ENCODE data around the gene PCID2.
"Not testable (repeated sequence)": the region's sequence is repeated elsewhere in the genome, so short reads cannot be mapped to it uniquely, and the experiment has no call there.

The PCID2 gene

DNA sequence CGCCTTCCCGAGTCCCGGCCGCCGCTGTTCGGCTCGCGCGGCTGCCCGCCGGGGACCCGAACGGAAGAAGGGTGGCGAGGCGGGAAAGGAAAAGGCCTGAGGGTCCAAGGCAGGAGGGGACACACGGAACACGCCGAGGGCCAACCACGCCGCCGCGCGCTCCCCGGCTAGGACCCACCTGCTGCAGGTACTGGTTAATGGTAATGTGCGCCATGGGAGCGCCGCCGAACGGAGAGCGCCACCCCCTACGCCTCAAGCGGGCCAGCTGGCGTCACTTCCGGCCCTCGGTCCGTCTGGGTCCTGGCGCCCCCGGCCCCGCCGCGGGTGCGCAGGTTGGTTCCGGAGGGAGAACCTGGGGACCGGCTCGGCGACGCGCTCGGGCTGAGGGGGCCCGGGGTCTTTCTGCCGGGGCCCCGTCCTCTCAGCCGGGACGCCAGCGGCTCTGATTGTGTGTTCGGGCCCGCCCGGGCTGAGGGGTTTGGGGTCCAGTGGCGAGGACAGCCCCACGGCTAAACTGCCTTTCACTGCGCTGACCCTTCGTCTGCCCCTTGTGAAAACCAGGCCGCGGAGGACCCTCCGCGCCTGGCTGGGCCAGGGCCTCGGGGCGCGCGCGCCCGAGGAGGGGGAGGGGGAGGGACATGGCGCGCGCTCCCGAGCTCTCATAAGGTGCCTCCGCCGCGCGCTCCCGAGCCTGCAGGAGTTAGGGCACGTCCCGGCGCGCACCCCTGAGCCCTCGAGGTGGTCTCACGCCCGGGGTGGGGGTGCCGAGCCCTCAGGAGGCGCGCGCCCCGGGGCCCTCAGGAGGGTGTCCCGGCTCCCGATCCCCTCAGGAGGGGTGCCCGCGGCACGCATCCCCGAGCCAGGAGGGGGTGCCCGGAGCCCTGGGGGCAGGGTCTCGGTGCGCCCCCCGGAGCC, at the start of gene PCID2:
TSS of gene PCID2 (minus strand) at position 249 of the 915 bp plus-strand sequence. CDS start at position 214, 35 bp downstream.
- Histone ChIP-seq H3K4me3 (ENCODE audit: low read length) (peak within 1 kb of the TSS; percentile 86), H3K4me1 (ENCODE audit: insufficient read depth, low read length) (peaks cover 12% of the 10 kb centered on the region), H3K36me3 (ENCODE audit: insufficient read depth, low read depth, low read length) (peaks cover 52% of the 10 kb centered on the region)

DNA sequence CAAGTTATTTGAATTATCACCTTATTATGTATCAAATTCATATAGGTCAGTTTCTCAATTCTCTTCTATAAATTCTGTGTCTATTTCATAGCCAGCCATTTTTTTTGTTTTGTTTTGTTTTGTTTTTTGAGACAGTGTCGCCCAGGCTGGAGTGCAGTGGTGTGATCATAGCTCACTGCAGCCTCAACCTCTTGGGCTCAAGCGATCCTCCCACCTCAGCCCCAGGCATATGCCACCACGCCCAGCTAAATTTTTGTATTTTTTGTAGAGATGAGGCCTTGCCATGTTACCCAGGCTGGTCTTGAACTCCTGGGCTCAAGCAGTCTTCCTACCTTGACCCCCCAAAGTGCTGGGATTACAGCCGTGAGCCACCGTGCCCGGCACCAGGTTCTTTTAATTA, 49.4 kb upstream of the PCID2 start:
- not testable (repeated sequence) for H3K9me3 ChIP-seq (ENCODE audit: insufficient read depth, low read depth, low read length); H3K27me3 ChIP-seq (ENCODE audit: insufficient read depth, low read length)
- H3K36me3 ChIP-seq (ENCODE audit: insufficient read depth, low read depth, low read length) = peaks cover 94% of the 10 kb centered on the region

More for the DNA sequence above, at the start of gene PCID2:
- no peaks in the 10 kb centered on the region for H3K27me3 ChIP-seq (ENCODE audit: insufficient read depth, low read length)
- peak within 1 kb of the TSS; percentile 84 for H3K9ac ChIP-seq (ENCODE audit: low read depth, low read length)
- H3K9me3 ChIP-seq (ENCODE audit: insufficient read depth, low read depth, low read length) = no peaks in the 10 kb centered on the region
- peak within 1 kb of the TSS; percentile 84 for H3K27ac ChIP-seq (ENCODE audit: low read length)

DNA sequence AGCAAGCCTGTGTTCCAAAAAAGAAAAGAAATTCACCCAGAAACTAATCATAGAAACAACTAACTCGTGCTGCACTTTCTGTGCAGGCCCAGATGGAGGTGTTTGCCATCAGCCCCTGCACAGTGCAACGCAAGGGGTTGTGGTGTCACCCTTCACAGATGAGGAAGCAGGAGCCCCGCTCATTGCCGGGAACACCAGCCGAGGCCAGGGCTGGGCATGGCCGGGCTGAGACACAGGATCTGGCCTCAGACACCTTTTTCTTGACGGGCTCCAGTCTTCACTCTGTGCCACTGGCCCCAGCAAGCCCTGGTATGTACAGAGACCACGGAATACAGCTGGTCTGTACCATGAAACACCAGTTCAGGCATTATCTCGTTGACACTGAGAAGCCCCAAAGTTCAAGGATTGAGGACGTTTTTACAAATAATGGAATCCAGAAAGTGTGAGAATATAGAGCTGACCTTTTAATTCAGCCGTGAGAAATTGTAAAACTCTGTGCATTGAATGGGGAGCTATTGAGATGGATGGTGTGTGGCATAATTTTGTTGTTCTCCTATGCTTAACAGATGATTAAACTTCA, 44.1 kb upstream of the PCID2 start:
- Histone ChIP-seq H3K27me3 (ENCODE audit: insufficient read depth, low read length) (no peaks in the 10 kb centered on the region), H3K9me3 (ENCODE audit: insufficient read depth, low read depth, low read length) (no peaks in the 10 kb centered on the region), H3K27ac (ENCODE audit: low read length) (no peak overlapping the region), H3K4me3 (ENCODE audit: low read length) (no peak overlapping the region), H3K36me3 (ENCODE audit: insufficient read depth, low read depth, low read length) (peaks cover 100% of the 10 kb centered on the region), H3K4me1 (ENCODE audit: insufficient read depth, low read length) (no peaks in the 10 kb centered on the region), H3K9ac (ENCODE audit: low read depth, low read length) (no peak overlapping the region)

More for the DNA sequence above, 49.4 kb upstream of the PCID2 start:
- H3K9ac ChIP-seq (ENCODE audit: low read depth, low read length); H3K4me1 ChIP-seq (ENCODE audit: insufficient read depth, low read length); H3K4me3 ChIP-seq (ENCODE audit: low read length); H3K27ac ChIP-seq (ENCODE audit: low read length): not testable (repeated sequence)

DNA sequence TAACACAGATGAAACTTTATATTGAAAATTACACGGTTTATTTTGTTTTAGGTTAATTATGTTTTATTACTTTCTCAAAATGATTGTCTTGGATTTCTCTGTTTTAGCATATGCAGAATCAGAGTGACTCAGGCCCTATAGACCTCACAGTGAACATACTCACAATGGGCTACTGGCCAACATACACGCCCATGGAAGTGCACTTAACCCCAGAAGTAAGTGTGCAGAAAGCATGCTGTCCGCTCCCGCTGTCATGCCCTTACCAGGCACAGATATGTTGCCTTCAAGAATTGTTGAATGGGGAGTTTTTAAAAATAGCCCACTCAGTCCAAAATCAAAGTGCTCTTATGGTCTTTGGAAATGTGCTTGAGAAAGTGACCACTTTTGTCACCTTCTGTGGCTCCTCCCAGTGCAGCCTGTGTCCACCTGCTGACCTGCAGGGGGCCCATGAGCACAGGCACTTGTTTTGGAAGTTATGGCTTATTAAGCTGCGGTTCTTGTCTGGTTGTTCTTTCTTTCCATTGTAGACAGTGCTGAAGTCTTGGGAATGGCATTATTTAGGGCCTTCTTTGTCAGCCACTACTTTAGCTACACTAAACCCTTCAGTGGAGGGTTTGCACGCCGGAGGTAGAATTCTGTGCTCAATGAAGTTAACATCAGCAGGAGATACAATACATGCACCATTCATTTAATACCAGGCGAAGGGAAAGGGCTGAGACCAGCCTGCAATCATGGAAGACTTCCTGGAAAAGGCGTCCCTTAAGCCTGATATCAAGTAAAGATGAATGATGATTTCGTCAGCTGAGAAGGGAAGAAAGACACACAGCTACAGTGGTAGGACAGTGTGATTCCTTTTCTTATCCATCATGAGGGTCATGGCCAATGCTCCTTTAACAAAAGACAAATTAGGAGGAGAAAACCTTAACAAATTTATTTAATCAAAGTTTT, 37.7 kb upstream of the PCID2 start:
- no peak overlapping the region for H3K27ac ChIP-seq (ENCODE audit: low read length)
- no peaks in the 10 kb centered on the region for H3K9me3 ChIP-seq (ENCODE audit: insufficient read depth, low read depth, low read length)
- peaks cover 6% of the 10 kb centered on the region; the same call in 1 of the 2 replicates for H3K4me1 ChIP-seq (ENCODE audit: insufficient read depth, low read length)
- H3K27me3 ChIP-seq (ENCODE audit: insufficient read depth, low read length) = no peaks in the 10 kb centered on the region
- no peak overlapping the region for H3K9ac ChIP-seq (ENCODE audit: low read depth, low read length)
- H3K4me3 ChIP-seq (ENCODE audit: low read length) = no peak overlapping the region
- peaks cover 90% of the 10 kb centered on the region for H3K36me3 ChIP-seq (ENCODE audit: insufficient read depth, low read depth, low read length)

DNA sequence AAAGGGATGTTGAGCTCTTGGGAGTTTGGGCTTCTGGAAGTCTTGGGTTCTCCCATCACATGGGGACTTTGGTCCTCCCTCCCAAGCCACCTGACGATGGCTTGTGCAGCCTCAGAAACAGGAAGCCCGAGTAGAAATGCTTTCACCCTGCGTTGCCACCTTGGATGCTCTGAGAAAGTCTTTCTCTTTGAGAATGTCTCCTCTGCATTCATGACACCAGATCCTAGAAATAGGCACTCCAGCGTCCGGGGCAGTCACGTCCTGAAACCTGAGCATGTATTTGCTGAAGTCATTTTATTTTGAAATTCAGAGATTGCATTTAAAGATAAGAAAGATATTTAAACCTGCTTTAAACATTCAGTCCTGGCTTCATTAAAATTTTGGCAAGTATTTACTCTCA, 35.4 kb upstream of the PCID2 start:
- no peak overlapping the region for H3K9ac ChIP-seq (ENCODE audit: low read depth, low read length)
- peaks cover 90% of the 10 kb centered on the region for H3K36me3 ChIP-seq (ENCODE audit: insufficient read depth, low read depth, low read length)
- peaks cover 6% of the 10 kb centered on the region; the same call in 1 of the 2 replicates for H3K4me1 ChIP-seq (ENCODE audit: insufficient read depth, low read length)
- H3K27me3 ChIP-seq (ENCODE audit: insufficient read depth, low read length) = no peaks in the 10 kb centered on the region
- H3K27ac ChIP-seq (ENCODE audit: low read length) = no peak overlapping the region
- H3K9me3 ChIP-seq (ENCODE audit: insufficient read depth, low read depth, low read length) = no peaks in the 10 kb centered on the region
- no peak overlapping the region for H3K4me3 ChIP-seq (ENCODE audit: low read length)

DNA sequence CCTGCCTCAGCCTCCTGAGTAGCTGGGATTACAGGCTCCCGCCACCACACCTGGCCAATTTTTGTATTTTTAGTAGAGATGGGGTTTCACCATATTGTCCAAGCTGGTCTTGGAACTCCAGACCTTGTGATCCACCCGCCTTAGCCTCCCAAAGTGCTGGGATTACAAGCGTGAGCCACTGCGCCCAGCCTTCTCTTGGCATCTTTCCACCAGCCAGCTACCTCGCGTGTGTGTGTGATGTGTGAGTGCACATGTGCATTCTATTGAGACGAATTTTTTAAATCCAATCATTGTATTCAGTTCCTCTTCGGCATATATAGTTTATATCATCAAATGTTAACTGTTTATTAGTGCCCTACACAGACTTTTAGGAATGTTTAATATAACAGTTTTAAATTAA, 33.2 kb upstream of the PCID2 start:
- not testable (repeated sequence) for H3K27me3 ChIP-seq (ENCODE audit: insufficient read depth, low read length); H3K9ac ChIP-seq (ENCODE audit: low read depth, low read length); H3K4me3 ChIP-seq (ENCODE audit: low read length); H3K27ac ChIP-seq (ENCODE audit: low read length); H3K9me3 ChIP-seq (ENCODE audit: insufficient read depth, low read depth, low read length); H3K4me1 ChIP-seq (ENCODE audit: insufficient read depth, low read length)
- H3K36me3 ChIP-seq (ENCODE audit: insufficient read depth, low read depth, low read length) = peaks cover 88% of the 10 kb centered on the region

DNA sequence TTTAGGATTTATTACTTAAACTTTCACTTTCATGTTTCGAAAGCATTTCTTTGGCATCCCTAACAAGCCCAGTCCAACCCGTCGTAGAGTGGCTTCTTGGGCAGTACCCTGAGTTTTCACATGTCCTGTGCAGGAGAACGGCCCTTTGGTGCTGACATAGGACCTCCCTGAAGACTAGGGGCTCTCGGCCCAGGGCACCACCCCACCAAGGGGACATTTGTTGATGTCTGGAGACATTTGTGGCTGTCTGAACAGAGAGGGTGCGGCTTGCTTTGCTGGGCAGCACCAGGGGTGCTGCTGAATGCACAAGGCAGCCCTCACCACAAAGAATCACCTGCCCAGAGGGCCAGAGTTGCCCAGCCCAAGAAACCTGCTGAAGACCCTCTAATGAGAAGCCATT, 31.5 kb upstream of the PCID2 start:
- Histone ChIP-seq H3K9ac (ENCODE audit: low read depth, low read length) (no peak overlapping the region), H3K4me3 (ENCODE audit: low read length) (no peak overlapping the region), H3K27me3 (ENCODE audit: insufficient read depth, low read length) (no peaks in the 10 kb centered on the region), H3K36me3 (ENCODE audit: insufficient read depth, low read depth, low read length) (peaks cover 85% of the 10 kb centered on the region), H3K4me1 (ENCODE audit: insufficient read depth, low read length) (peaks cover 6% of the 10 kb centered on the region; the same call in 1 of the 2 replicates), H3K27ac (ENCODE audit: low read length) (no peak overlapping the region), H3K9me3 (ENCODE audit: insufficient read depth, low read depth, low read length) (no peaks in the 10 kb centered on the region)

DNA sequence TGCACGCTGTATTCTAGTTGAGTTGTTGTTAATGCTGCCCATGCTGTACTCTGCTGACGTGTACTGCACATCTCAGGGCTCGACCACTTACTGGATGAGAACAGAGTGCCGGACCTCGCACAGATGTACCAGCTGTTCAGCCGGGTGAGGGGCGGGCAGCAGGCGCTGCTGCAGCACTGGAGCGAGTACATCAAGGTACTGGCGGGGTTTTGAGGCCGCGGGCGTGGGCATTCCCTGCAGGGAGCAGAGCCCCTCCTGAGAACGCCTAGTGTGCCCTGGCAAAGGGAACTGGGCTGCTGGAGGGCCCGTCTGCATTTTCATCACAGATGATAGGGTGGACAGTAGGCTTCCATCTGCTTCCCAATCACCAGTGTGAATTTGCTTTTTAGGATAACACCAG, 30.9 kb upstream of the PCID2 start:
- H3K36me3 ChIP-seq (ENCODE audit: insufficient read depth, low read depth, low read length) = peaks cover 85% of the 10 kb centered on the region

DNA sequence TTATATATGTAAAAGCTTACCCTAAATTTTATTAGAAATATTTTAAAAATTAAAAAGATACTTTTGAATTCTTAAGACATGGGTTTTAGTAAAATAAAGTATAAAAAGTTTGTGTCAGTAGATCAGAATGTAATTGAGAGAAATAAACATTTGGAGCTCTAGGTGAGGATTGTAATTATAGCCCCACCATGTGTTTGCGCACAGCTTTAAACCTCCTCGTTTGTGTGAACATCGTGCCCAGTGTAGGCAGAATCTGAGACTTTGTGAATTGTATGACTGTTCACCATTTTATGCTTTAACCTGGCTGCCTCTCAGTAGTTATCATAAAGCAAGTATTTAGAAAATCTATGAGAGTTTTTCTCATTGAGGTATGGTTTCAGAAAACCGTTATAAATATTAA, 30.1 kb upstream of the PCID2 start:
- peaks cover under 1% of the 10 kb centered on the region; the same call in 1 of the 2 replicates for H3K4me1 ChIP-seq (ENCODE audit: insufficient read depth, low read length)
- no peaks in the 10 kb centered on the region for H3K27me3 ChIP-seq (ENCODE audit: insufficient read depth, low read length)
- H3K9me3 ChIP-seq (ENCODE audit: insufficient read depth, low read depth, low read length) = no peaks in the 10 kb centered on the region
- H3K27ac ChIP-seq (ENCODE audit: low read length) = no peak overlapping the region
- peaks cover 84% of the 10 kb centered on the region for H3K36me3 ChIP-seq (ENCODE audit: insufficient read depth, low read depth, low read length)
- no peak overlapping the region for H3K4me3 ChIP-seq (ENCODE audit: low read length)
- H3K9ac ChIP-seq (ENCODE audit: low read depth, low read length) = no peak overlapping the region

More for the DNA sequence above, 30.9 kb upstream of the PCID2 start:
- Histone ChIP-seq H3K27ac (ENCODE audit: low read length) (no peak overlapping the region), H3K4me1 (ENCODE audit: insufficient read depth, low read length) (peaks cover 6% of the 10 kb centered on the region; the same call in 1 of the 2 replicates), H3K9me3 (ENCODE audit: insufficient read depth, low read depth, low read length) (no peaks in the 10 kb centered on the region), H3K9ac (ENCODE audit: low read depth, low read length) (no peak overlapping the region), H3K4me3 (ENCODE audit: low read length) (no peak overlapping the region), H3K27me3 (ENCODE audit: insufficient read depth, low read length) (no peaks in the 10 kb centered on the region)

DNA sequence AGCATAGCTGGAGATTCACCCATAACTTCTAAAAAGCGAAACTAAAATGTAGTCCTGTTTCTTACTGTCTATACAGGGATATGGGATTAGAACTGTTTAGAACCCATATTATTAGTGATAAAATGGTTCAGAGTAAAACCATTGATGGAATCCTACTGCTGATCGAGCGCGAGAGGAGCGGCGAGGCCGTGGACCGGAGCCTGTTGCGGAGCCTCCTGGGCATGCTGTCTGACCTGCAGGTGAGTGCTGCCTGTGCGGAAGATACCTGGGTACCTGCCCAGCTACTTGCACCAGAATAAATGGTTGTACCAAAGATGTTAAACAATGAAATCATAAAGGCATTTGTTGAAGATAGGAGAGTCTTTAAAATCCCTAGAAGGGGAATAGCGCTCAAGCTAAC, 24.6 kb upstream of the PCID2 start:
- Histone ChIP-seq H3K4me1 (ENCODE audit: insufficient read depth, low read length) (no peaks in the 10 kb centered on the region), H3K9me3 (ENCODE audit: insufficient read depth, low read depth, low read length) (no peaks in the 10 kb centered on the region), H3K27ac (ENCODE audit: low read length) (no peak overlapping the region), H3K4me3 (ENCODE audit: low read length) (no peak overlapping the region), H3K36me3 (ENCODE audit: insufficient read depth, low read depth, low read length) (peaks cover 82% of the 10 kb centered on the region), H3K27me3 (ENCODE audit: insufficient read depth, low read length) (no peaks in the 10 kb centered on the region), H3K9ac (ENCODE audit: low read depth, low read length) (no peak overlapping the region; the same call in 1 of the 2 replicates)

All from iPS-20b (cell line).